Measurements from ENCODE around the gene TCN1.

Gene TCN1

GRCh38 chr11:59883597-59883996, 17.3 kb upstream of the TCN1 start:
- H3K4me1 ChIP-seq (ENCODE audit: control insufficient read depth, insufficient read depth, low read length) = no peaks in the 10 kb centered on the region
- no peak overlapping the region for H3K27ac ChIP-seq (ENCODE audit: insufficient read depth, low read depth, low read length, poor library complexity, severe bottlenecking)
- no peaks in the 10 kb centered on the region for H3K36me3 ChIP-seq (ENCODE audit: control insufficient read depth, insufficient read depth, low read length)
- no peaks in the 10 kb centered on the region for H3K27me3 ChIP-seq (ENCODE audit: control insufficient read depth, insufficient read depth, low read length, poor library complexity, severe bottlenecking)
- 90 to 100% methylated on average over 1 of the region's 1 CpG for WGBS, 2 experiments
- H3K4me3 ChIP-seq (ENCODE audit: insufficient read depth, low read depth, low read length) = no peak overlapping the region
- H3K9me3 ChIP-seq (ENCODE audit: control insufficient read depth, low read length) = peaks cover 2% of the 10 kb centered on the region

- 86% methylated on average over 1 of the region's 1 CpG for WGBS, 2 experiments
- Histone ChIP-seq H3K9me3 (ENCODE audit: control insufficient read depth, low read length) (no peaks in the 10 kb centered on the region), H3K36me3 (ENCODE audit: control insufficient read depth, insufficient read depth, low read length) (no peaks in the 10 kb centered on the region), H3K4me3 (ENCODE audit: insufficient read depth, low read depth, low read length) (no peak overlapping the region), H3K27ac (ENCODE audit: insufficient read depth, low read depth, low read length, poor library complexity, severe bottlenecking) (no peak overlapping the region), H3K4me1 (ENCODE audit: control insufficient read depth, insufficient read depth, low read length) (no peaks in the 10 kb centered on the region), H3K27me3 (ENCODE audit: control insufficient read depth, insufficient read depth, low read length, poor library complexity, severe bottlenecking) (no peaks in the 10 kb centered on the region)
Measured at GRCh38 chr11:59879567-59879966, 13.3 kb upstream of the TCN1 start.

GRCh38 chr11:59878575-59878974, 12.3 kb upstream of the TCN1 start, which contains the start of gene OOSP3:
TSS of gene OOSP3 (plus strand) at chr11:59878782. CDS start at chr11:59878809, 27 bp downstream.
- Histone ChIP-seq H3K27me3 (ENCODE audit: control insufficient read depth, insufficient read depth, low read length, poor library complexity, severe bottlenecking) (no peaks in the 10 kb centered on the region), H3K4me3 (ENCODE audit: insufficient read depth, low read depth, low read length) (no peak within 1 kb of the TSS), H3K9me3 (ENCODE audit: control insufficient read depth, low read length) (no peaks in the 10 kb centered on the region), H3K4me1 (ENCODE audit: control insufficient read depth, insufficient read depth, low read length) (no peaks in the 10 kb centered on the region), H3K27ac (ENCODE audit: insufficient read depth, low read depth, low read length, poor library complexity, severe bottlenecking) (no peak within 1 kb of the TSS), H3K36me3 (ENCODE audit: control insufficient read depth, insufficient read depth, low read length) (no peaks in the 10 kb centered on the region)
- WGBS, 2 experiments = 86 to 90% methylated on average over 5 of the region's 5 CpGs

DNA sequence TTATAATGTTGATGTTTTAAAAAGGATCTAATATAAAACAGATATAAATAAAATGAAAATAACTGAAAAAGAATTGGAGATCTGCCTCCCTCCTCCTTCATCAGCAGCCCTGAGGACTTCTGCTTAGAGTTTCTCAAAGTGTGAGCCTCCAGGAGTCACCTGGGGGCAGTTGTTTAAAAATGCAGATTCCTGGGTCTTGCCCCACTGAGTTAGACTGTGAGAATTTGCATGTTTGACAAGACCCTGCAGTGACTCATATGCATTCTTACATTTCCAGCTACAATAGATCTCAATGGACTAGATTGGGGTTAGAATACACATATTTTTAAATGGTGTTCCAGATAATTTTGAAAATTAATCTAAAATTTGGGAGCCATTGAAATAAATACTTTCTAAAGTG, 11.5 kb upstream of the TCN1 start:
- Histone ChIP-seq H3K36me3 (ENCODE audit: control insufficient read depth, insufficient read depth, low read length) (no peaks in the 10 kb centered on the region), H3K4me1 (ENCODE audit: control insufficient read depth, insufficient read depth, low read length) (no peaks in the 10 kb centered on the region), H3K27me3 (ENCODE audit: control insufficient read depth, insufficient read depth, low read length, poor library complexity, severe bottlenecking) (no peaks in the 10 kb centered on the region), H3K4me3 (ENCODE audit: insufficient read depth, low read depth, low read length) (no peak overlapping the region), H3K9me3 (ENCODE audit: control insufficient read depth, low read length) (no peaks in the 10 kb centered on the region), H3K27ac (ENCODE audit: insufficient read depth, low read depth, low read length, poor library complexity, severe bottlenecking) (no peak overlapping the region)

DNA sequence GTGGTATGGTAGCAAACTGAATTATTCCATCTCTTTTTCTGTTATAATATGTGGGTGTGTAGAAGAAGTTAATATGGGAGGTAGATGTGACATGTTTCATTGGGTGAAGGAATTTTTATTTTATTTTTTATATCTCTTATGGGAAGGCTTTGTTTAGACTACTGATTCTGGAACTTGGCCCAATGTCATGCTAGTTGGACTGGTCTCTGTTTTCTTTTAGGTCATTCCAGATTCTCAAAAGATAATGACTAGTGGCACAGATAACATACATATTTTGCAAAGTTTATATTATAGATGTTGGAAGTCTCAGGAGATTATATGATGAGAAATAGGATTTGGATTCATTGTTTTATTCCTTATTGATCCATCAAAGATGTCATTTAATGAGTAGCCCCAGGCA, 11.0 kb upstream of the TCN1 start:
- no peaks in the 10 kb centered on the region for H3K4me1 ChIP-seq (ENCODE audit: control insufficient read depth, insufficient read depth, low read length)
- no peaks in the 10 kb centered on the region for H3K9me3 ChIP-seq (ENCODE audit: control insufficient read depth, low read length)
- H3K36me3 ChIP-seq (ENCODE audit: control insufficient read depth, insufficient read depth, low read length) = no peaks in the 10 kb centered on the region
- no peak overlapping the region for H3K4me3 ChIP-seq (ENCODE audit: insufficient read depth, low read depth, low read length)
- H3K27ac ChIP-seq (ENCODE audit: insufficient read depth, low read depth, low read length, poor library complexity, severe bottlenecking) = no peak overlapping the region
- no peaks in the 10 kb centered on the region for H3K27me3 ChIP-seq (ENCODE audit: control insufficient read depth, insufficient read depth, low read length, poor library complexity, severe bottlenecking)

GRCh38 chr11:59875856-59876519, 9.7 kb upstream of the TCN1 start:
- Histone ChIP-seq H3K4me1 (ENCODE audit: control insufficient read depth, insufficient read depth, low read length) (no peaks in the 10 kb centered on the region), H3K9me3 (ENCODE audit: control insufficient read depth, low read length) (no peaks in the 10 kb centered on the region), H3K36me3 (ENCODE audit: control insufficient read depth, insufficient read depth, low read length) (no peaks in the 10 kb centered on the region), H3K4me3 (ENCODE audit: insufficient read depth, low read depth, low read length) (no peak overlapping the region), H3K27me3 (ENCODE audit: control insufficient read depth, insufficient read depth, low read length, poor library complexity, severe bottlenecking) (no peaks in the 10 kb centered on the region), H3K27ac (ENCODE audit: insufficient read depth, low read depth, low read length, poor library complexity, severe bottlenecking) (no peak overlapping the region)
- 94 to 97% methylated on average over 8 to 9 of the region's 9 CpGs for WGBS, 2 experiments

DNA sequence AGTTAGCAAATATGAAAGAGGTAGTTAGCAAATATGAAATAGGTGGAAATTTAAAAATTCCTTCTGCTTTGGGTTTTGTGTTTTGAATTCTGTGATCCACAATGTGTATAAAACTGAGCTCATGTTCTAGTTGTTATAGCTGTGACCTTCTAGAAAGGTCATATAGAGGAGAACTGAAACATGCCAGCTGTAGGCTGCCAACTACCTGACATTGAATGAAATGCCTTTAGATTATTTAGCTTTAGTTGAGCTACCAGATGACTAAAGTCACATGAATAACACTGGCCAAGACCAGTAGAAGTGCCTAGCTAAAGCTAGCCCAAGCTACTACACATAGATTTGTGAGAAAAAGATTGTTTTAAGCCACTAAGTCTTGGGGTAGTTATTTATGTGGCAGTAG, 5.8 kb upstream of the TCN1 start:
- no peaks in the 10 kb centered on the region for H3K4me1 ChIP-seq (ENCODE audit: control insufficient read depth, insufficient read depth, low read length)
- H3K4me3 ChIP-seq (ENCODE audit: insufficient read depth, low read depth, low read length) = no peak overlapping the region
- no peak overlapping the region for H3K27ac ChIP-seq (ENCODE audit: insufficient read depth, low read depth, low read length, poor library complexity, severe bottlenecking)
- no peaks in the 10 kb centered on the region for H3K36me3 ChIP-seq (ENCODE audit: control insufficient read depth, insufficient read depth, low read length)
- no peaks in the 10 kb centered on the region for H3K27me3 ChIP-seq (ENCODE audit: control insufficient read depth, insufficient read depth, low read length, poor library complexity, severe bottlenecking)
- H3K9me3 ChIP-seq (ENCODE audit: control insufficient read depth, low read length) = no peaks in the 10 kb centered on the region

- no peak overlapping the region for H3K4me3 ChIP-seq (ENCODE audit: insufficient read depth, low read depth, low read length)
- 96 to 98% methylated on average over 2 of the region's 2 CpGs for WGBS, 2 experiments
- no peaks in the 10 kb centered on the region for H3K9me3 ChIP-seq (ENCODE audit: control insufficient read depth, low read length)
- no peaks in the 10 kb centered on the region for H3K36me3 ChIP-seq (ENCODE audit: control insufficient read depth, insufficient read depth, low read length)
- H3K27ac ChIP-seq (ENCODE audit: insufficient read depth, low read depth, low read length, poor library complexity, severe bottlenecking) = no peak overlapping the region
- no peaks in the 10 kb centered on the region for H3K27me3 ChIP-seq (ENCODE audit: control insufficient read depth, insufficient read depth, low read length, poor library complexity, severe bottlenecking)
- H3K4me1 ChIP-seq (ENCODE audit: control insufficient read depth, insufficient read depth, low read length) = no peaks in the 10 kb centered on the region
Measured at GRCh38 chr11:59867946-59868345, 1.7 kb upstream of the TCN1 start.

DNA sequence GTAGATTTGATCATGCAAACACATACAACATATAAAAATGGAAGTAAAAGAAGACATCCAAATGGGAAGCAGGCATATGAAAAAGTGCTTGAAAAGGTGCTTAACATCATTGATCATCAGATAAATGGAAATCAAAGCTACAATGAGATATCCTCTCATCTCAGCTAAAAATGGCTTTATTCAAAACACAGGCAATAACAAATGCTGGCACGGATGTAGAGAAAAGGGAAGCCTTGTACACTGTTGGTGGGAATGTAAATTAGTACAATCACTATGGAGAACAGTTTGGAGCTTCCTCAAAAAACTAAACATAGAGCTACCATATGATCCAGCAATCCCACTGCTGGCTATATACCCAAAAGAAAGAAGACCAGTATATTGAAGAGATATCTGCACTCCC, 549 bp upstream of the TCN1 start:
- whole genome bisulfite sequencing, 2 experiments = 100% methylated on average over 1 of the region's 1 CpG; no CpG with 5 or more reads in 1 of the 2 experiments
- H3K36me3 ChIP-seq (ENCODE audit: control insufficient read depth, insufficient read depth, low read length) = no peaks in the 10 kb centered on the region
- H3K9me3 ChIP-seq (ENCODE audit: control insufficient read depth, low read length) = no peaks in the 10 kb centered on the region
- no peak overlapping the region for H3K4me3 ChIP-seq (ENCODE audit: insufficient read depth, low read depth, low read length)
- H3K27ac ChIP-seq (ENCODE audit: insufficient read depth, low read depth, low read length, poor library complexity, severe bottlenecking) = no peak overlapping the region
- no peaks in the 10 kb centered on the region for H3K4me1 ChIP-seq (ENCODE audit: control insufficient read depth, insufficient read depth, low read length)
- no peaks in the 10 kb centered on the region for H3K27me3 ChIP-seq (ENCODE audit: control insufficient read depth, insufficient read depth, low read length, poor library complexity, severe bottlenecking)

GRCh38 chr11:59865031-59865430, 1.3 kb downstream of the TCN1 start:
- Histone ChIP-seq H3K9me3 (ENCODE audit: control insufficient read depth, low read length) (no peaks in the 10 kb centered on the region), H3K36me3 (ENCODE audit: control insufficient read depth, insufficient read depth, low read length) (no peaks in the 10 kb centered on the region), H3K27me3 (ENCODE audit: control insufficient read depth, insufficient read depth, low read length, poor library complexity, severe bottlenecking) (no peaks in the 10 kb centered on the region), H3K4me1 (ENCODE audit: control insufficient read depth, insufficient read depth, low read length) (no peaks in the 10 kb centered on the region), H3K27ac (ENCODE audit: insufficient read depth, low read depth, low read length, poor library complexity, severe bottlenecking) (no peak overlapping the region), H3K4me3 (ENCODE audit: insufficient read depth, low read depth, low read length) (no peak overlapping the region)
- 94 to 100% methylated on average over 1 of the region's 1 CpG for WGBS, 2 experiments

GRCh38 chr11:59862252-59862651, 4.0 kb downstream of the TCN1 start:
- H3K36me3 ChIP-seq (ENCODE audit: control insufficient read depth, insufficient read depth, low read length) = no peaks in the 10 kb centered on the region
- H3K27ac ChIP-seq (ENCODE audit: insufficient read depth, low read depth, low read length, poor library complexity, severe bottlenecking) = no peak overlapping the region
- no peaks in the 10 kb centered on the region for H3K9me3 ChIP-seq (ENCODE audit: control insufficient read depth, low read length)
- 90 to 92% methylated on average over 3 of the region's 3 CpGs for WGBS, 2 experiments
- no peak overlapping the region for H3K4me3 ChIP-seq (ENCODE audit: insufficient read depth, low read depth, low read length)
- H3K4me1 ChIP-seq (ENCODE audit: control insufficient read depth, insufficient read depth, low read length) = no peaks in the 10 kb centered on the region
- H3K27me3 ChIP-seq (ENCODE audit: control insufficient read depth, insufficient read depth, low read length, poor library complexity, severe bottlenecking) = no peaks in the 10 kb centered on the region
